DND-41 (cell line): ENCODE results near the gene NKD1.

Experiments
- ATAC-seq: fragments of 200-7000 bp; cut with Tn5 transposase; 3 replicates; pipeline ENCODE4 v1.9.1; 2021; ENCODE audit warnings: low read depth; ENCODE audit not compliant: insufficient read depth
- DNase-seq: peaks from one replicate; pipeline ENCODE4 v3.0.0-alpha.2; 2020
- H2AFZ ChIP-seq: 2 replicates; pipeline ENCODE4 v1.6.0; 2012; ENCODE audit warnings: low read depth, low read length
- H3K27ac ChIP-seq: 2 replicates; pipeline ENCODE4 v1.5.1; 2012; ENCODE audit warnings: low read length, inconsistent platforms
- H3K27me3 ChIP-seq: fragments of 200-600 bp; sonication (generic); 2 replicates; pipeline ENCODE4 v1.6.0; 2012; ENCODE audit warnings: low read length, mild to moderate bottlenecking, inconsistent platforms; ENCODE audit not compliant: insufficient read depth, poor library complexity
- H3K36me3 ChIP-seq: 2 replicates; pipeline ENCODE4 v1.5.1; 2012; ENCODE audit warnings: low read length, inconsistent platforms; ENCODE audit not compliant: insufficient read depth
- H3K4me1 ChIP-seq: 2 replicates; pipeline ENCODE4 v1.5.1; 2012; ENCODE audit warnings: mild to moderate bottlenecking, low read length; ENCODE audit not compliant: insufficient read depth
- H3K4me2 ChIP-seq: 2 replicates; pipeline ENCODE4 v1.6.0; 2012; ENCODE audit warnings: mild to moderate bottlenecking, moderate library complexity, low read length, inconsistent platforms; ENCODE audit not compliant: insufficient read depth
- H3K4me3 ChIP-seq, 2 experiments: fragments of 200-600 bp in 1 of 2; shearing (Covaris generic) in 1 of 2; 2 replicates each; pipeline ENCODE4 v1.5.1; 2012 to 2016; ENCODE audit warnings: inconsistent platforms in 2 of 2, low read length in 2 of 2, mild to moderate bottlenecking in 2 of 2, low read depth in 1 of 2, moderate library complexity in 1 of 2
- H3K79me2 ChIP-seq: 2 replicates; pipeline ENCODE4 v1.6.0; 2012; ENCODE audit warnings: low read length, inconsistent platforms; ENCODE audit not compliant: insufficient read depth
- H3K9ac ChIP-seq: 2 replicates; pipeline ENCODE4 v1.6.0; 2012; ENCODE audit warnings: low read depth, mild to moderate bottlenecking, inconsistent platforms, low read length, moderate library complexity
- H3K9me3 ChIP-seq: 2 replicates; pipeline ENCODE4 v1.5.1; 2012; ENCODE audit warnings: low read length, moderate library complexity, mild to moderate bottlenecking, inconsistent platforms; ENCODE audit not compliant: insufficient read depth, severe bottlenecking
- H4K20me1 ChIP-seq: 2 replicates; pipeline ENCODE4 v1.6.0; 2012; ENCODE audit warnings: low read length; ENCODE audit not compliant: insufficient read depth
- CTCF ChIP-seq: IDR thresholded peaks from 2 replicates; pipeline ENCODE4 v1.5.1; 2012; ENCODE audit warnings: borderline replicate concordance, low read length, moderate library complexity, mild to moderate bottlenecking; ENCODE audit not compliant: poor library complexity, severe bottlenecking; ENCODE audit errors: extremely low read depth
- EZH2 ChIP-seq: IDR thresholded peaks from 3 replicates; pipeline ENCODE4 v1.6.1; 2012; ENCODE audit warnings: borderline replicate concordance, low read depth, mild to moderate bottlenecking, moderate library complexity, low read length, inconsistent platforms; ENCODE audit not compliant: severe bottlenecking

NKD1 gene

GRCh38 chr16:50609049-50609448 is 60.9 kb downstream of the NKD1 start:
- Histone ChIP-seq H3K4me3 (no peak overlapping the region), H4K20me1 (peaks cover 7% of the 10 kb centered on the region; the same call in 1 of the 2 replicates), H3K9me3 (no peaks in the 10 kb centered on the region), H3K4me1 (no peaks in the 10 kb centered on the region), H3K79me2 (no peaks in the 10 kb centered on the region), H3K27ac (no peak overlapping the region), H3K27me3 (peaks cover 4% of the 10 kb centered on the region), H2AFZ (no peak overlapping the region), H3K36me3 (no peaks in the 10 kb centered on the region), H3K9ac (no peak overlapping the region), H3K4me2 (no peak overlapping the region)
- no peak for TF ChIP-seq CTCF
- no peak for TF ChIP-seq EZH2
- DNase-seq: no peak
- ATAC-seq: no peak

GRCh38 chr16:50609471-50609870 is 61.3 kb downstream of the NKD1 start:
- Histone ChIP-seq H3K4me2 (no peak overlapping the region), H4K20me1 (peaks cover 3% of the 10 kb centered on the region; the same call in 1 of the 2 replicates), H3K4me1 (no peaks in the 10 kb centered on the region), H3K9me3 (no peaks in the 10 kb centered on the region), H3K27me3 (peaks cover 8% of the 10 kb centered on the region), H3K9ac (no peak overlapping the region), H3K36me3 (no peaks in the 10 kb centered on the region), H3K4me3 (no peak overlapping the region), H3K27ac (no peak overlapping the region), H2AFZ (no peak overlapping the region), H3K79me2 (no peaks in the 10 kb centered on the region)
- TF ChIP-seq CTCF (no peak), EZH2 (no peak)
- no peak for DNase-seq
- no peak for ATAC-seq

- Histone ChIP-seq H3K27ac (no peak overlapping the region), H2AFZ (no peak overlapping the region), H3K79me2 (no peaks in the 10 kb centered on the region), H3K4me3 (no peak overlapping the region), H3K36me3 (no peaks in the 10 kb centered on the region), H3K27me3 (peaks cover 8% of the 10 kb centered on the region), H3K9me3 (no peaks in the 10 kb centered on the region), H3K4me1 (no peaks in the 10 kb centered on the region), H4K20me1 (no peaks in the 10 kb centered on the region; the same call in 1 of the 2 replicates), H3K9ac (no peak overlapping the region), H3K4me2 (no peak overlapping the region)
- TF ChIP-seq CTCF: no peak
- no peak for TF ChIP-seq EZH2
- DNase-seq (no peak), ATAC-seq (no peak)
These were observed 62.4 kb downstream of the NKD1 start for GRCh38 chr16:50610331-50611262.
